Prostate gland (tissue), 2 donors: ENCODE measurements around the gene INO80D. TPM values are rescaled to one million over a fixed set of nuclear protein-coding genes. Genes with fewer than 3 reads are reported as not detected.

Experiments used
- DNase-seq: peaks from one replicate; pipeline ENCODE4 v3.0.0-alpha.2; 2019; ENCODE audit warnings: low spot score
- H3K27ac ChIP-seq, 2 donors: fragments of 200-600 bp; sonication (generic); 2 replicates each; pipeline ENCODE4 v1.5.1; 2017 to 2019
- H3K27me3 ChIP-seq: fragments of 200-600 bp; sonication (generic); replicated peaks from 2 replicates; pipeline ENCODE4 v1.5.1; 2019; ENCODE audit not compliant: insufficient read depth
- H3K36me3 ChIP-seq, 2 donors: fragments of 200-600 bp; sonication (generic); 1 replicate in 1 of 2; 2 replicates in 1 of 2; pipeline versions ENCODE4 v1.5.1 to v1.8.1; 2017 to 2019
- H3K4me1 ChIP-seq: fragments of 200-600 bp; sonication (generic); replicated peaks from 2 replicates; pipeline ENCODE4 v1.5.1; 2019
- H3K4me3 ChIP-seq, 2 donors: fragments of 200-600 bp; sonication (generic); 2 replicates each; pipeline ENCODE4 v1.5.1; 2017 to 2019
- H3K9me3 ChIP-seq: fragments of 200-600 bp; sonication (generic); 2 replicates; pipeline ENCODE4 v1.5.1; 2017
- POLR2A ChIP-seq: fragments of 450-650 bp; IDR thresholded peaks from one replicate; pipeline ENCODE4 v1.6.1; 2016; ENCODE audit warnings: antibody characterized with exemption, mild to moderate bottlenecking
- POLR2AphosphoS5 ChIP-seq: sonication (generic); formaldehyde crosslinking; IDR thresholded peaks from one replicate; pipeline ENCODE4 v1.6.1; 2017; ENCODE audit warnings: antibody characterized with exemption
- WGBS: methylation state at CpG from one replicate; pipeline ENCODE4 v1.1.5; 2018; 5-methylcytosine and 5-hydroxymethylcytosine counted together
- intact Hi-C: fragments of 100-400 bp; cut with DNase I; formaldehyde crosslinking; loops from one replicate; pipeline ENCODE4 v1.14.2; 2022
- total RNA-seq, 2 donors: library from RNA; depleted of rRNA; stranded (reverse); fragments of >200 nt; gene quantifications; one replicate each; pipeline ENCODE4 v1.1.0, GENCODE V29; 2016
- TF ChIP-seq, protein P1 (sequence below), 4 experiments: fragments of 200-600 bp in 2 of 4; fragments of 450-650 bp in 2 of 4; sonication (generic) in 2 of 4; IDR thresholded peaks; 1 replicate in 3 of 4; 2 replicates in 1 of 4; pipeline ENCODE4 v1.5.1; 2016 to 2019; ENCODE audit warnings: antibody characterized with exemption in 4 of 4, mild to moderate bottlenecking in 2 of 4, moderate library complexity in 2 of 4

INO80D gene
- total RNA-seq, 2 donors from 2014 or later: 11.7 to 32.8 TPM

DNA sequence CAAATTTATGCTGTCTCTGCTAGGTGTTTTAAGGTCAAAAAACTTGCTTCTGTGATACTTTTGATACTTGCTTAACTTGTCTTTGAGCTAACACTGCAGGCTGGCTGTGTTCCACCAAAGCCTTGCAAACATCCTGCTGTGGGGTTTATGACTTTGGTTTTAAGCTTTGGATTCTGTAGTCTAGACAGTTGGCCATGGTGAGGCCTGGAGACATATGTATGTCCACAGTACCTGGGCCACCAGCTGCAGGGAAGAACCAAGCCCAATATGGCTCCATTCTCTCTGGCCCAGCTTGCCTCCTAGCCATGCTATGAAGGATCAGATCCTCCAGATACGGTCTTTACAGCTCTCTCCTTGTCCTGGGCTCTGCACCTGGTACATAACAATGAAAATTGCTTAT is 113.9 kb downstream of the INO80D start:
- Histone ChIP-seq H3K36me3 (no peaks in the 10 kb centered on the region), H3K9me3 (no peaks in the 10 kb centered on the region), H3K27me3 (no peaks in the 10 kb centered on the region), H3K4me1 (peaks cover 9% of the 10 kb centered on the region), H3K4me3 (no peak overlapping the region), H3K27ac (peak overlapping the region; percentile 72 to 75)
- TF ChIP-seq POLR2AphosphoS5: peak; percentile 69
- TF ChIP-seq, protein P1, sequence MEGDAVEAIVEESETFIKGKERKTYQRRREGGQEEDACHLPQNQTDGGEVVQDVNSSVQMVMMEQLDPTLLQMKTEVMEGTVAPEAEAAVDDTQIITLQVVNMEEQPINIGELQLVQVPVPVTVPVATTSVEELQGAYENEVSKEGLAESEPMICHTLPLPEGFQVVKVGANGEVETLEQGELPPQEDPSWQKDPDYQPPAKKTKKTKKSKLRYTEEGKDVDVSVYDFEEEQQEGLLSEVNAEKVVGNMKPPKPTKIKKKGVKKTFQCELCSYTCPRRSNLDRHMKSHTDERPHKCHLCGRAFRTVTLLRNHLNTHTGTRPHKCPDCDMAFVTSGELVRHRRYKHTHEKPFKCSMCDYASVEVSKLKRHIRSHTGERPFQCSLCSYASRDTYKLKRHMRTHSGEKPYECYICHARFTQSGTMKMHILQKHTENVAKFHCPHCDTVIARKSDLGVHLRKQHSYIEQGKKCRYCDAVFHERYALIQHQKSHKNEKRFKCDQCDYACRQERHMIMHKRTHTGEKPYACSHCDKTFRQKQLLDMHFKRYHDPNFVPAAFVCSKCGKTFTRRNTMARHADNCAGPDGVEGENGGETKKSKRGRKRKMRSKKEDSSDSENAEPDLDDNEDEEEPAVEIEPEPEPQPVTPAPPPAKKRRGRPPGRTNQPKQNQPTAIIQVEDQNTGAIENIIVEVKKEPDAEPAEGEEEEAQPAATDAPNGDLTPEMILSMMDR (IDR thresholded peaks at IDR 0.05): no peak
- intact Hi-C loops: no loop called here
- WGBS: 60% methylated on average over 1 of the region's 1 CpG
- DNase-seq: peak; percentile 82

DNA sequence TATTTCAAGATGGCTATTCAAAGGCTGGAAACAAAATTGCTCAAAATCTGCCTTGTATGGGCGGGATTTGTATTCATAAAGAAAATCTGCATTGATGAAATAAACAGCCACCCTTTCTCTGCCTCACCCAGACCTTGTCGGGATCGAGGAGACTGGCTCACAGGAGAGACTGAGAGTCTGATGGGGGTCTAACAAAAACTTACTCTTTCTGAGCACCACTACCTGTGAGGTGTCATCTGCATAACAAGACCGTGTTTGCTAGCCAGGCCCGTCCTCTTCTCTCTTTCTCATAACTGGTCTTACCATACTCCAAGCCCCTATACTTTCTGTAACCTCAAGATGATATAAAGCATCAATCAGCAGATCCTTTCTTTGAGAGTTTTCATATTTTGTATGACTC is 115.6 kb downstream of the INO80D start:
- intact Hi-C loops: no loop called here
- WGBS: 72% methylated on average over 5 of the region's 5 CpGs
- peaks cover 9% of the 10 kb centered on the region for H3K4me1 ChIP-seq
- no peak overlapping the region for H3K27ac ChIP-seq
- H3K4me3 ChIP-seq: no peak overlapping the region
- DNase-seq: no peak
- H3K9me3 ChIP-seq: no peaks in the 10 kb centered on the region
- H3K27me3 ChIP-seq: no peaks in the 10 kb centered on the region
- TF ChIP-seq POLR2A (no peak), POLR2AphosphoS5 (no peak)
- TF ChIP-seq, protein P1 (IDR thresholded peaks at IDR 0.05): no peak
- H3K36me3 ChIP-seq: no peaks in the 10 kb centered on the region

DNA sequence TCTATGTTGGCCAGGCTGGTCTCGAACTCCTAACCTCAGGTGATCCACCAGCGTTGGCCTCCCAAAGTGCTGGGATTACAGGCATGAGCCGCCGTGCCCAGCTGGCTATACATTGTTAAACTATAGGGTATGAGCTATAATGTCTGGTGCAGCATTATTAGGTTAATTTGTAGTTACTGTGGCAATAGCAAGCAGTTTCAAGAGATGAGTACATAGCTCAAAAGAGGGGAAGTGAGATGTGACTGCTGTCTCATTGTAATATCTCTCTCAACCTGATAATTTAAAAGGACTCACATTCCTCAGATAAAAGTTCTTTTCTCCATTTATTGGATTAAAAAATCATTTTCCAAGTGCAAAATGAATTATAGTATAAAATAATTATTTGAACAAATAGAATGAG is 116.4 kb downstream of the INO80D start:
- intact Hi-C loops: no loop called here
- DNase-seq: no peak
- TF ChIP-seq POLR2A: no peak
- TF ChIP-seq, protein P1 (IDR thresholded peaks at IDR 0.05): no peak
- TF ChIP-seq POLR2AphosphoS5: no peak
- H3K27ac ChIP-seq: no peak overlapping the region
- H3K36me3 ChIP-seq: no peaks in the 10 kb centered on the region
- H3K4me1 ChIP-seq: peaks cover 9% of the 10 kb centered on the region
- H3K27me3 ChIP-seq: no peaks in the 10 kb centered on the region
- WGBS: 93% methylated on average over 4 of the region's 4 CpGs
- H3K9me3 ChIP-seq: no peaks in the 10 kb centered on the region
- H3K4me3 ChIP-seq: no peak overlapping the region

DNA sequence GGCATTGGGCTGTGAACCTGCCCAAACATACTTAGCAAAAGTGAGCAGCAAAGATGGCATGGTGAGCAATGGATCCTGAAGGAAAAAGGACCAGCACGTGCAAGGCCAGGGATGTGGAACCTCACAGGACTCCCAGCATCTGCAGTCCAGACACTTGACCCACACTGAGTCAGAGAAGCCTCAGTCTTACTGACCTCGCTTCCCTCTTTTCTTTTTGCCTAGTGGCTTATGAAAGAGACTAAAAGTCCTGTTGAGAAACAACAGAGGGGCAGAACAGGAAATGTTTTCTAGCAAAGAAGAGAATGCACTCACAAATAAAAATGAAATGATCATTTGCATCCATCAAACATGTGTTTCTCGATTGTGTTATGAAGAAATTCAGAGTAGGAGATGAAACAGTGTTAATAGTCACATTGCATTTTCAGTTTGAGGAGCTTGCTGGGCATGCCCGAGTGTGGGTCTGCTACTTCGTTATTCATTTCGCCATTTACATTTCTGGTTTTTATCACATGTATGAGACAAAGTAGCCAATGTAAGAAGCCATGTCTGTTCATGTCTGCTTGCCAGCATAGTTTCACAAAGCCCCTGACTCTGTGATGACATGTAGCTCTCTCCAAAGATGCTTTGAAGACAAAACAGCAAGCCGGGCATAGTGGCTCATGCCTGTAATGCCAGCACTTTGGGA is 118.4 kb downstream of the INO80D start:
- Histone ChIP-seq H3K4me3 (no peak overlapping the region), H3K9me3 (no peaks in the 10 kb centered on the region), H3K4me1 (peaks cover 9% of the 10 kb centered on the region), H3K27ac (no peak overlapping the region), H3K27me3 (no peaks in the 10 kb centered on the region), H3K36me3 (no peaks in the 10 kb centered on the region)
- DNase-seq: no peak
- TF ChIP-seq, protein P1 (IDR thresholded peaks at IDR 0.05): no peak
- TF ChIP-seq POLR2AphosphoS5 (no peak), POLR2A (no peak)
- 79% methylated on average over 7 of the region's 7 CpGs for WGBS
- intact Hi-C loops: no loop called here

DNA sequence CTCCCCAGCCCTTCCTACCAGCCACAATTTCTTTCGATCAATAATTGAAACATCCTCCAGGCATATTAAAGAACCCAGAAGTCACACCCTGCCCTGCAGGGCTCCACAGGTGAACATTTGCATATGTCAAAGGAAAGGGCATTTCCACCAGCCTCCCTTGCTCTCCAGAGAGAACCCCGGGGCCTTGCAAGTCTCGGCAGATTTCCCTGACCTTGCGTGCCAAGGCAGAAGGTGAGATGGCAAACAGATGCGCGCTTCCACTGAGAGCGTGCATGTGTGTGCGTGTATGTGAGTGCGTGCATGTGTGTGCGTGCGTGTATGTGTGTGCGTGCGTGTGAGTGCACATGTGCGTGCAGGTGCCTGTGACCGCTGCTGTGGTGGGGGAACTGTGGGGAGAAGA is 120.3 kb downstream of the INO80D start:
- Histone ChIP-seq H3K36me3 (no peaks in the 10 kb centered on the region), H3K27me3 (no peaks in the 10 kb centered on the region), H3K4me3 (no peak overlapping the region), H3K27ac (no peak overlapping the region), H3K9me3 (no peaks in the 10 kb centered on the region), H3K4me1 (no peaks in the 10 kb centered on the region)
- WGBS: 57% methylated on average over 15 of the region's 15 CpGs
- DNase-seq: no peak
- TF ChIP-seq POLR2AphosphoS5: no peak
- TF ChIP-seq POLR2A: no peak
- TF ChIP-seq, protein P1 (IDR thresholded peaks at IDR 0.05): no peak
- intact Hi-C loops: no loop called here
